H9 (cell line): ENCODE data around the gene SLMAP. TPM values are rescaled to one million over a fixed set of nuclear protein-coding genes. Genes with fewer than 3 reads are reported as not detected.

Experiments used
- DNase-seq: peaks from one replicate; pipeline ENCODE4 v3.0.0-alpha.2; 2017
- H2AFZ ChIP-seq: one replicate; pipeline ENCODE4 v1.6.1; 2013; ENCODE audit warnings: mild to moderate bottlenecking, low read length, control low read depth, moderate library complexity
- H2AK5ac ChIP-seq: 2 replicates; pipeline ENCODE4 v1.6.1; 2013; ENCODE audit warnings: low read length, control low read depth, mixed read lengths; ENCODE audit not compliant: insufficient read length
- H2BK120ac ChIP-seq: one replicate; pipeline ENCODE4 v1.6.1; 2013; ENCODE audit warnings: low read depth, mild to moderate bottlenecking, low read length, control low read depth, inconsistent platforms; ENCODE audit not compliant: poor library complexity, severe bottlenecking
- H2BK12ac ChIP-seq: 2 replicates; pipeline ENCODE4 v1.6.1; 2013; ENCODE audit warnings: low read length, control low read depth, mixed read lengths, low read depth; ENCODE audit not compliant: insufficient read length
- H2BK15ac ChIP-seq: 2 replicates; pipeline ENCODE4 v1.6.1; 2013; ENCODE audit warnings: low read depth, low read length, control low read depth
- H2BK20ac ChIP-seq: one replicate; pipeline ENCODE4 v1.6.1; 2013; ENCODE audit warnings: low read depth, mild to moderate bottlenecking, low read length, control low read depth, inconsistent platforms; ENCODE audit not compliant: poor library complexity, severe bottlenecking
- H2BK5ac ChIP-seq: 2 replicates; pipeline ENCODE4 v1.6.1; 2013; ENCODE audit warnings: low read length, control low read depth, mixed read lengths; ENCODE audit not compliant: insufficient read length
- H3K14ac ChIP-seq: 2 replicates; pipeline ENCODE4 v1.6.1; 2013; ENCODE audit warnings: low read length, control low read depth; ENCODE audit not compliant: insufficient read depth
- H3K18ac ChIP-seq: 2 replicates; pipeline ENCODE4 v1.6.1; 2013; ENCODE audit warnings: low read depth, mild to moderate bottlenecking, mixed read lengths, low read length, control low read depth; ENCODE audit not compliant: insufficient read length
- H3K23ac ChIP-seq: 2 replicates; pipeline ENCODE4 v1.6.1; 2013; ENCODE audit warnings: low read length, control low read depth, mixed read lengths, low read depth; ENCODE audit not compliant: insufficient read length
- H3K23me2 ChIP-seq: 2 replicates; pipeline ENCODE4 v1.6.1; 2013; ENCODE audit warnings: low read depth, mild to moderate bottlenecking, mixed read lengths, low read length, control low read depth; ENCODE audit not compliant: insufficient read length, poor library complexity, severe bottlenecking
- H3K27ac ChIP-seq: 2 replicates; pipeline ENCODE4 v1.5.1; 2013; ENCODE audit warnings: low read length, control low read depth, mixed read lengths, low read depth; ENCODE audit not compliant: insufficient read length
- H3K27me3 ChIP-seq: 2 replicates; pipeline ENCODE4 v1.6.1; 2013; ENCODE audit warnings: low read length, control low read depth, inconsistent platforms; ENCODE audit not compliant: insufficient read depth
- H3K4ac ChIP-seq: 2 replicates; pipeline ENCODE4 v1.6.1; 2013; ENCODE audit warnings: low read depth, mild to moderate bottlenecking, control low read depth, inconsistent platforms, low read length, moderate library complexity
- H3K4me1 ChIP-seq: 2 replicates; pipeline ENCODE4 v1.6.1; 2013; ENCODE audit warnings: low read length, control low read depth, inconsistent platforms; ENCODE audit not compliant: insufficient read depth
- H3K4me2 ChIP-seq: 2 replicates; pipeline ENCODE4 v1.6.1; 2013; ENCODE audit warnings: low read length, control low read depth, mixed read lengths; ENCODE audit not compliant: insufficient read length, insufficient read depth
- H3K56ac ChIP-seq: 2 replicates; pipeline ENCODE4 v1.6.1; 2013; ENCODE audit warnings: low read depth, mild to moderate bottlenecking, mixed read lengths, low read length, control low read depth; ENCODE audit not compliant: insufficient read length
- H3K79me1 ChIP-seq: 2 replicates; pipeline ENCODE4 v1.6.1; 2013; ENCODE audit warnings: low read depth, mild to moderate bottlenecking, moderate library complexity, low read length, control low read depth, inconsistent platforms; ENCODE audit not compliant: insufficient read depth, poor library complexity, severe bottlenecking
- H3K79me2 ChIP-seq: 2 replicates; pipeline ENCODE4 v1.6.1; 2013; ENCODE audit warnings: low read length, control low read depth, inconsistent platforms; ENCODE audit not compliant: insufficient read depth
- H3K9ac ChIP-seq: 2 replicates; pipeline ENCODE4 v1.6.1; 2013; ENCODE audit warnings: low read length, control low read depth, mixed read lengths; ENCODE audit not compliant: insufficient read length; ENCODE audit errors: extremely low read depth
- H3K9me3 ChIP-seq: one replicate; pipeline ENCODE4 v1.6.1; 2013; ENCODE audit warnings: low read depth, low read length, inconsistent platforms; ENCODE audit not compliant: control insufficient read depth
- H3T11ph ChIP-seq: one replicate; pipeline ENCODE4 v1.6.1; 2013; ENCODE audit warnings: mild to moderate bottlenecking, low read length, control low read depth, inconsistent platforms
- H4K20me1 ChIP-seq: one replicate; pipeline ENCODE4 v1.6.1; 2013; ENCODE audit not compliant: control insufficient read depth, insufficient read length, insufficient read depth
- H4K5ac ChIP-seq: 2 replicates; pipeline ENCODE4 v1.6.1; 2013; ENCODE audit warnings: low read depth, mild to moderate bottlenecking, mixed read lengths, low read length, control low read depth; ENCODE audit not compliant: insufficient read length
- H4K8ac ChIP-seq: replicated peaks from 2 replicates; pipeline ENCODE4 v1.6.1; 2013; ENCODE audit warnings: low read length, control low read depth, mixed read lengths, low read depth; ENCODE audit not compliant: insufficient read length
- H4K91ac ChIP-seq: 2 replicates; pipeline ENCODE4 v1.6.1; 2013; ENCODE audit warnings: low read depth, mild to moderate bottlenecking, moderate library complexity, mixed read lengths, low read length, control low read depth; ENCODE audit not compliant: insufficient read length
- H3K27ac Mint-ChIP-seq, 3 experiments: 2 replicates in 2 of 3; 3 replicates in 1 of 3; pipeline ENCODE4 v1.8.0; 2020 to 2021; ENCODE audit warnings: mixed read lengths in 3 of 3, mild to moderate bottlenecking in 1 of 3, moderate library complexity in 1 of 3
- H3K27me3 Mint-ChIP-seq: 2 replicates; pipeline ENCODE4 v1.8.0; 2021; ENCODE audit warnings: low read depth, mild to moderate bottlenecking, moderate library complexity, mixed read lengths
- H3K36me3 Mint-ChIP-seq, 3 experiments: 2 replicates in 2 of 3; 3 replicates in 1 of 3; pipeline ENCODE4 v1.8.0; 2020 to 2021; ENCODE audit warnings: low read depth in 3 of 3, mixed read lengths in 3 of 3; ENCODE audit not compliant: insufficient read depth in 1 of 3
- H3K4me1 Mint-ChIP-seq, 2 experiments: 2 replicates each; pipeline ENCODE4 v1.8.0; 2020; ENCODE audit warnings: mixed read lengths in 2 of 2
- H3K4me3 Mint-ChIP-seq, 2 experiments: 2 replicates in 1 of 2; 3 replicates in 1 of 2; pipeline ENCODE4 v1.8.0; 2020 to 2021; ENCODE audit warnings: mild to moderate bottlenecking in 2 of 2, mixed read lengths in 2 of 2, moderate library complexity in 1 of 2
- H3K9me3 Mint-ChIP-seq, 2 experiments: 2 replicates in 1 of 2; 3 replicates in 1 of 2; pipeline ENCODE4 v1.8.0; 2020; ENCODE audit warnings: mild to moderate bottlenecking in 2 of 2, mixed read lengths in 2 of 2, moderate library complexity in 1 of 2
- CTCF ChIP-seq: fragments of 200-600 bp; sonication (generic); conservative IDR thresholded peaks from 3 replicates; pipeline ENCODE4 v1.8.0; 2021; ENCODE audit warnings: antibody characterized with exemption, mild to moderate bottlenecking
- WGBS: extraction: QIAGEN DNeasy Blood & Tissue Kit; methylation state at CpG from one replicate; pipeline ENCODE4 v1.1.7; 2013; ENCODE audit warnings: missing lambda C conversion rate, low lambda C conversion rate, mixed read lengths; ENCODE audit not compliant: insufficient read length; ENCODE audit errors: extremely low coverage; 5-methylcytosine and 5-hydroxymethylcytosine counted together
- total RNA-seq: library from RNA; stranded (reverse); gene quantifications from 2 replicates; pipeline ENCODE4 v1.2.1, GENCODE V29; 2021

SLMAP gene
- total RNA-seq, 1 experiment from 2014 or later = 65.1 TPM

GRCh38 chr3:57917601-57918000 is 161.5 kb downstream of the SLMAP start:
- Histone ChIP-seq H2AFZ (no peak overlapping the region), H3K9ac (no peak overlapping the region), H2BK5ac (no peak overlapping the region), H3K4ac (no peak overlapping the region), H2BK12ac (no peak overlapping the region), H3K14ac (no peak overlapping the region), H3K27me3 (no peaks in the 10 kb centered on the region), H3K23ac (no peak overlapping the region), H3K4me2 (no peak overlapping the region), H4K91ac (no peak overlapping the region), H3K79me1 (no peaks in the 10 kb centered on the region), H3T11ph (no peak overlapping the region), H3K27ac (no peak overlapping the region), H3K23me2 (no peaks in the 10 kb centered on the region), H2AK5ac (no peak overlapping the region), H2BK15ac (no peak overlapping the region), H2BK20ac (no peak overlapping the region), H3K4me1 (no peaks in the 10 kb centered on the region), H3K18ac (no peak overlapping the region), H3K79me2 (no peaks in the 10 kb centered on the region), H4K20me1 (no peaks in the 10 kb centered on the region), H3K56ac (no peak overlapping the region), H4K8ac (no peak overlapping the region), H2BK120ac (no peak overlapping the region), H4K5ac (no peak overlapping the region), H3K9me3 (no peaks in the 10 kb centered on the region)
- no peak for DNase-seq
- Mint-ChIP-seq H3K9me3 (no peaks in the 10 kb centered on the region), H3K27ac (no peak overlapping the region), H3K27me3 (no peaks in the 10 kb centered on the region), H3K36me3 (peaks cover 11 to 62% (median 44%) of the 10 kb centered on the region in 3 experiments; a peak in 6 of 7 replicates), H3K4me3 (no peak overlapping the region), H3K4me1 (no peaks in the 10 kb centered on the region)
- WGBS = no CpG with 5 or more reads among the region's 1 CpG
- TF ChIP-seq CTCF = no peak
